NCI-H128 (cell line): Measurements from ENCODE around the gene ALOX15.
"Not testable (repeated sequence)": the region's sequence is repeated elsewhere in the genome, so short reads cannot be mapped to it uniquely, and the experiment has no call there.

Experiments used
- DNase-seq: peaks from one replicate; lab custom pipeline; 2025; ENCODE audit not compliant: unreplicated experiment; lab: John Stamatoyannopoulos, UW

Gene ALOX15

DNA sequence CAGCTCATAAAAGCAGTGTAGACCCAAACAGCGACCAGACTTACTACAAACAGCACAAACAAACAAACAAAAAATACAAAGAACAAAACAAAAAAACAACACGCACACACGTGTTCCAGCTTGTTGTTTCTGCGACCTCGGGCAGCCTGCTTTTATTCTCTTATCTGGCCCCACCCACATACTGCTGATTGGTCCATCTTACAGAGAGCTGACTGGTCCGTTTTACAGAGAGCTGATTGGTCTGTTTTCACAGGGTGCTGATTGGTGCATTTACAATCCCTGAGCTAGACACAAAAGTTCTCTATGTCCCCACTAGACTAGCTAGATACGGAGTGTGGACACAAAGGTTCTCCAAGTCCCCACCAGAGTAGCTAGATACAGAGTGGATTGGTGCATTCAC lies 14.5 kb upstream of the ALOX15 start:
- DNase-seq = not testable (repeated sequence)

GRCh38 chr17:4652997-4653396 lies 11.5 kb upstream of the ALOX15 start:
- no peak for DNase-seq

DNA sequence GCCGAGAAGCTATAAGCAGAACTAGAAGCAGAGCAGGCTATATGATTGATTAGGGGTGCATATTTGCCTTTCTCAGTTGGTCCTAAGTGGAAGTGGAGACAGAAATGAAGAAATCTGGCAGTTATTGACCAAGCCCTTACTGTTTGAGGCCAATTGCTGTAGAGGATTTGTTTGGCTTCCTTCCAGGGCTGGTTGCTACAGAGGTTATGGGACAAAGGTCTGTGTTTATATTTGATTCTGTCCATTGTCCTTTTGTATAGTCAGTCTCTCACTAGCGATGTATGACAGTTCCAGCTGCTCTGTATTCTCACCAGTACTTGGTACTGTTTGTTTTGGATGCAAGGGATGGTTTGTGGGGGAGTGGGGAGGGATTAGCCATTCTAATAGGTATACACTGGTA lies 7.3 kb upstream of the ALOX15 start:
- DNase-seq = no peak

GRCh38 chr17:4645642-4646041 lies 4.2 kb upstream of the ALOX15 start:
- no peak for DNase-seq

- DNase-seq = no peak
These were observed 2.2 kb upstream of the ALOX15 start for GRCh38 chr17:4643676-4644075.

DNA sequence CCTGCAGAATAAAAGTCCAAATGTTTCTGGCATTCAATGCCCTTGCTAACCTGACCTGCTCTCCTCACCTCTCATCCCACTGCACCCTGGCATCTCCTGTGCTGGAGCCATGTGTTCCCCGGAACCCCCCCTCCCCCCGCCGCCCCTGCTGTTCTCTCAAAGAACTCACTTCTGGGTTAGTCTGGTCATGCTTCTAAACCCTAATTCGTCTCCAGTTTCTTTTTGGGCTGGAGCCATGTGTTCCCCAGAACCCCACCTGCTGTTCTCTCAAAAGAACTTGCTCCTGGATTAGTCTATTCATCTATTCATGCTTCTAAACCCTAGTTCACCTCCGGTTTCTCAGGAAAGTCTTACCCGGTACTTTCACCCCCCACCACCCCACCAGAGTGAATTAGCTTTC lies 808 bp upstream of the ALOX15 start:
- no peak for DNase-seq

- not testable (repeated sequence) for DNase-seq
These were observed 799 bp downstream of the ALOX15 start for GRCh38 chr17:4640569-4641188.

GRCh38 chr17:4639301-4640059 lies 2.0 kb downstream of the ALOX15 start:
- not testable (repeated sequence) for DNase-seq

DNA sequence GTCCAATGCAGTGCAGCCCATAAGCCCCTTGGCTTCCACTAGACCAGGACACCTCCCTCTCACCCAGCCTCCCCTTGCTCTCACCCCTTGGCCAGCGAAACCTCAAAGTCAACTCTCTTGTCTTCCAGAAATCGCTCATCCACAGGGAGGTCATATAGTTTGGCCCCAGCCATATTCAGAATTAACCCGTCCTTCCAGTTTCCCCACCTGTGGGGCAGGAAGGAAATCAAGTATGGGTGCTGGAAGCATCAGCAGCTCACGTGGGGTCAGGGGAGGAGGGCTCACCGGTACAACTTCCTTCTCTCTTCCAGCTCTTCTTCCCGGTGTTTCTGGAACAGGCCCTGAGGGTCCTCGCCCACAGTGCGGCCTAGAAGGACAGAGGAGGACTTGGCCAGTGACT lies 2.7 kb downstream of the ALOX15 start:
- not testable (repeated sequence) for DNase-seq

DNA sequence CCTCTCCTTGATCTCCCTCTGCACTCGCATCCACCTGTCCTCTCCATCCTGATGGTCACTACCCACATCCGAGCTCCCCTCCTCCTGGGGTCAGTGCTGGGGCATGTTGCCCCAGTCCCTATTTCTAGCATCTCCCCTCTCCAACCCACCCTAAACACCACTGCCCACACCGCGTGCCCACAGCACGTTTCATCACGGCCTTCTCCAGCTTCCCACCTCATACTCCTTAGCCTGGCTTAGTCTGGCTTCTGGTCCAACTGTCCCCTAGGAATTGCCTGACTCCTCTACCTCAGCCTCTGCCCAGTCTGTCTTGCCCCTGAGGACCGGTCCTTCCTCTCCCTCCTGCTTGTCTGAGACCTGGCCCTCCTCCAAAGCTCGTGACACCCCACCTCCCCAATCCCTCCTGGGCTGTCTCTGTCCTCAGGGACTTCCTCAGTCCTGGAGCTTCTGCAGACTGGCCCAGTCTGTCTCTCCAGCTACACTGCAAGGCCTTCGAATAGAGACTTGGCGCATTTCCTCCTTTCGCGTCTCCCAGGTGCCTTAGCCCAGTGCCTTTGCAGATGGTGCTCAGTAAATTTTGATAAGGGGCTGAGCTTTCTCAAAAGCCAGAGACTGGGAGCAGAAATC lies 4.9 kb downstream of the ALOX15 start:
- no peak for DNase-seq

DNA sequence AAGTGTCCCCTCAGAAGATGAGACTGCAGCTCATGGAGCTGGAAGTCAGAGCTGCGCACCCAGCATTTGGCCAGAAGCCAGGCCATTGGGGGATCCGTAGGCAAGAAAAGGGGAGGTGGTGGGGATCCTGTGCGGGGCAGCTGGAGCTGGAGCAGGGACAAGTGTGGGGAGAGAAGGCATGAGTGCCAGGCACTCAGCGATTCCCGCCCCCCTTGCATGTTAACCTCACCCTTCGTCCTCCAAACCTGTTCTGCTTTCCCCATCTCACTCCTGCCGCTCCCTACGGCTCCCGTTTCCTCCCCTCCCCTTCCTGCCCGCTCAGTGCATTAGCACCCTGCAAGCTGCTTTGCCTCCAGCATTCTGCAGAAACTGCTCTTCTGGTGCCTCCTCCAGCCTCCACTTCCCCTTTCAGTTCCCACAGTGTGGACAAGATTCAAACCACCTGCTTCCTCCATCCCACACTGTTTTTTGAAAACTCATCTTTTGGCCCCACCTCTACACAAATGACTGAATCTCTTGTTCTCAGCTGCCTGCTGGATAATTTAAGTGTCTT lies 5.6 kb downstream of the ALOX15 start:
- DNase-seq = no peak

GRCh38 chr17:4634976-4635375 lies 6.5 kb downstream of the ALOX15 start:
- DNase-seq = no peak

DNA sequence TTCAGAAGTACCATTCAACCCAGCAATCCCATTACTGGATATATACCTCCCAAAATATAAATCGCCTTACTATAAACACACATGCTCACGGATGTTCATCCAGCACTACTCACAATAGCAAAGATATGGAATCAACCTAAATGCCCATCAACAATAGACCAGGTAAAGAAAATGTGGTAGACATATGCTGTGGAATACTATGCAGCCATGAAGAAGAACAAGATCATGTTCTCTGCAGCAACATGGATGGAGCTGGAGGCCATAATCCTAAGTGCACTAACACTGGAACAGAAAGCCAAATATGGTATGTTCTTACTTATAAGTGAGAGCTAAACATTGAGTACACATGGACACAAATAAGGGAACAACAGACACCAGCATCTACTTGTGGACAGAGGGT lies 7.8 kb downstream of the ALOX15 start:
- no peak for DNase-seq

DNA sequence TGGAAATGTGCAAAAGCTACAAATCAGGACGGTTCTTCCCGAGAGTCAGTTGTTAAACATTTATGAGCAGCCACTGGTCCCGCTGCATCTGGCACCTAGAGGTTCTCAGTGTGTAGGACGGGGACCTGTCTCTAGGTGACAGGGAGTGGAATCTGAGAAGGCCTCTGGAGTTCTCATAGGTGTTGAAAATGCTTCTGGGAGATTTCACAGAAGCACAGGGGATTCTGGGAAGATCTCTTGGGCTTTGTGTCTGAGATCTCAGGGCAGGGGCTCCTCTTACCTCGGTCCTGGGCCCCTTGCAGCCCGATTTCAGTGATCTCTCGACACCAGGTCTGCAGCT lies 8.9 kb downstream of the ALOX15 start:
- DNase-seq = no peak

GRCh38 chr17:4631836-4632580 lies 9.5 kb downstream of the ALOX15 start:
- DNase-seq = no peak

- DNase-seq = no peak
These were observed 10.0 kb downstream of the ALOX15 start for GRCh38 chr17:4631431-4631830.

GRCh38 chr17:4626734-4627256 lies 14.7 kb downstream of the ALOX15 start:
- no peak for DNase-seq

GRCh38 chr17:4625181-4625617 lies 16.3 kb downstream of the ALOX15 start:
- no peak for DNase-seq

DNA sequence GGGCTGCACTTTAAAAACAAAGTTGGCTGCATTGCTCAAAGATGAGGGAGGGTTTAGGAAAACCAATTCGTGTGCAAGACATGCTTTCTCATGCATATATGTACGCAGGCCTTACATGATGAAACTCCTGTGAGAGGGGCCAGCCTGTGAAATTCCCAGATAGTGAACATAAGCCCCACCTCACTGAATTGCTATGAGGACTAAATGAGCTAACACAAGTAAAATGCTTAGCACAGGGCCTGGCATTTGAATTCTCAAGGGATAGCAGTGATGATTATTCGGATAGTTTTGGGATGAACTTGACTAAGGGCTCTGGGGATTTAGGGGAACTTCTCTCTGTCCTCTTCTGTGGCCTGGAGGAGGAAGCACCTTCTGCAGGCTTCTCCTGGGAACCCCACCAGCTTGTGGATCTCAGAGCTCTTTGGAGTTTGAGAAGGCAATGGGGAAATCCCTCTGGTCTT lies 17.0 kb downstream of the ALOX15 start:
- DNase-seq = not testable (repeated sequence)

GRCh38 chr17:4623249-4623648 lies 18.2 kb downstream of the ALOX15 start:
- no peak for DNase-seq

DNA sequence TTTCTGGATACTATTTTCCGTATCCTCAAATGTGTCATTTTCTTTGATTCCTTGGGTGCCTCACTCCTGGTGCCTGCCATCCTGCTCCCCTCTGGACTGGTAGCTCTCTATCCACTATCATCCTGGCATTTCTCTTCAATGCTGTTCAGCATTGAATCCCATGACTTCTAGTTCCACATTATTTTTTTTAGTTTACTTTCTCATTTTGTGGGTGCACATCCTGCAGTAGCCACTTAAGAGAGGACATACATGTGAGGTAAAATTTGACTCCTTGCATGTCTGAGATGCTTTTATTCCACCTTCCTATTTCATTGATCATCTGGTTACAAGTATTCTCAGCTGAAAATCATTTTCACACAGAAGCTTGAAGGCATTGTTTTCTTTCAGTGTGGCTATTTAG lies 19.1 kb downstream of the ALOX15 start:
- DNase-seq = no peak
